NCI-H1694 treated with DMSO at 0.1 percent for 48 hours (cell line): ENCODE data around the gene KRTAP19-2.
"Not testable (repeated sequence)": the region's sequence is repeated elsewhere in the genome, so short reads cannot be mapped to it uniquely, and the experiment has no call there.

Source experiments
- DNase-seq: peaks from one replicate; lab custom pipeline; 2025; lab: John Stamatoyannopoulos, UW

The KRTAP19-2 gene, protein sequence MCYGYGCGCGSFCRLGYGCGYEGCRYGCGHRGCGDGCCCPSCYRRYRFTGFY

DNA sequence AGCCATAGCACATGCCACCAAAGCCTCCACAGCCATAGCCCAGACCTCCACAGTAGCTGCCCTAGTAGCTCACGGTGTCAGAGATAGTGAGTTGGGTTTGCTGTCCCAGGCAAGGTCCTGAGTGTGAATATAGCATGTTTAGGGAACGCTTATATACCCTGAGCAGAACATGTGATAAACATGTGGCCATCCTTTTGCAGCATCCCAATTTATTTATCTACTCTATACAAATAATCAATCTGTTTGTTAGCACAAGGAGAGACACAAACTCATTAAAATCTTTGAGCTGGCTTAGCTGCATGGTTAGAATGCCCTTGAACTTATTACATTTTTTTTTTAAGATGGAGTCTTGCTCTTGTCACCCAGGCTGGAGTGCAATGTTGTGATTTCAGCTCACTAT is at the start of gene KRTAP19-2:
KRTAP19-2 (minus strand) TSS at position 101 of the 400 bp plus-strand sequence; CDS start at position 13, 88 bp downstream.
- DNase-seq: no peak

DNA sequence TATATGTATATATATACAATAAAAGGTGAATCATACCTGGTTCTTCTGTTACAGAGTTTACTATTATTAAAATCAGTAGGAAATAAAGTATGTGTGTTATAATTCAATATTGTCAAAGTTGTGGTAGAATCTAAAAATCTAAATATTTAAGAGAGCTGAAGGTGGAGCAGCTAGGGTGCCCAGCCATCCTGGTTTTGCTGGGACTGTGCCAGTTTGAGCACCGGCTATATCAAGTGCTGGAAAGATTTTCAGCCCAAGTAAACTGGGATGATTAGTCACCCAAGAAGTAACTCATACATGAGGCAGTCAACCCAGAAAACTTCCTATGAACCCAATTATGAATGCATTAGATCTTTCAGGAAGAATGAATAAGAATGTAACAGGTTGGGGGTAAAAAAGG is 31.6 kb upstream of the KRTAP19-2 start:
- no peak for DNase-seq

DNA sequence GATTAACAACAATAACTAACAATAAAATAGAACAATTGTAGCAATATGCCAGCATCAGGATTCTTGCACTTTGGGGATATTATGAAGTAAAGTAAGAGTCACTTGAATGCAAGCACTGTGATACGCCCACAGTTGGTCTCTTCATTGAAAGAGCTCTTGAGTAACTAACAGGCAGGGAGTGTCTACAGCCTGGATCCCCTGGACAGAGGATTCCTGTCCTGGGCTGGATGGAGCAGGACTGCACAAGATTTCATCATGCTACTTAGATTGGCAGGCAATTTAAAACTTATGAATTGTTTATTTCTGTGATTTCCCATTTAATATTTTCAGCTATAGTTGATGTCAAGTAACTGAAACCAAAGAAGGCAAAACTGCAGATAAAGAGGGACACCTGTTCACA is 28.4 kb upstream of the KRTAP19-2 start:
- no peak for DNase-seq

DNA sequence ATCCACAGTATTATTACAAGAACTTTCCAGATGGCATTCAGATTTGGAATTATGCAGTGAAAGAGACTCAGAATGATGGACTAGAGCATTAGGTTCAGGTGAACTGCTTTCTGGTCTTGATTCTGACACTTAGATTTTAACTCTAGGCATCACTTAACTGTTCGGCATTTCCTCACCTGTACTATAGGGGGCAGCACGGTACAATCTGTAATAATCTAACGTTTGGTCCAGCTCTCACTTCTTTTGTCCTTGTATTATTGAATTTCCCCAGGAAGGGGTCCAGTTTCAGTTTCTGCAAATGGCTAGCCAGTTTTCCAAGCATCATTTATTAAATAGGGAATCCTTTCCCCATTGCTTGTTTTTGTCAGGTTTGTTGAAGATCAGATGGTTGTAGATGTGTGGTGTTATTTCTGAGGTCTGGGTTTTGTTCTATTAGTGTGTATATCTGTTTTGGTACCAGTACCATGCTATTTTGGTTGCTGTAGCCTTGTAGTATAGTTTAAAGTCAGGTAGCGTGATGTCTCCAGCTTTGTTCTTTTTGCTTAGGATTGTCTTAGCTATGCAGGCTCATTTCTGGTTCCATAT is 18.5 kb upstream of the KRTAP19-2 start:
- DNase-seq: not testable (repeated sequence)

DNA sequence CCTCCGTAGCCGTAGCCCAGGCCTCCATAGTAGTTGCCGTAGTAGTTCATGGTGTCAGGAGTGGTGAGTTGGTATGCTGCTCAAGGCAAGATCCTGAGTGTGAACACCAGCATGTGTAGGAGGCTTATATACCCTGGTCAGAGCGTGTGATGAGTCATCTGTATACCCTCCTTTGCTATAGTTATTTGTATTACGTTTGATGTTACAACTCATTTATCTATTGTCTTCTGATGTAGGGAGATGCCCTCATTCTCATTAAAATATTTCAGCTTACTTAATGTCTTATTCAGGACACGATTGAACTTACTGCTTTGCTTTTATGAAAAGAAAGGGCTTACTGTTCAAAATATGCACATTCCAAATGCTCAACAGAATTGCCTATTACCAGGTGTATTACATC is 14.8 kb upstream of the KRTAP19-2 start, which contains the start of gene KRTAP19-5:
KRTAP19-5 (minus strand) TSS at position 101 of the 400 bp plus-strand sequence; CDS start at position 50, 51 bp downstream.
- no peak for DNase-seq

GRCh38 chr21:30497065-30497464 is 9.8 kb upstream of the KRTAP19-2 start, which contains the start of gene KRTAP19-4:
KRTAP19-4 (minus strand) TSS chr21:30497165; CDS start chr21:30497110, 55 bp downstream.
- DNase-seq: no peak

DNA sequence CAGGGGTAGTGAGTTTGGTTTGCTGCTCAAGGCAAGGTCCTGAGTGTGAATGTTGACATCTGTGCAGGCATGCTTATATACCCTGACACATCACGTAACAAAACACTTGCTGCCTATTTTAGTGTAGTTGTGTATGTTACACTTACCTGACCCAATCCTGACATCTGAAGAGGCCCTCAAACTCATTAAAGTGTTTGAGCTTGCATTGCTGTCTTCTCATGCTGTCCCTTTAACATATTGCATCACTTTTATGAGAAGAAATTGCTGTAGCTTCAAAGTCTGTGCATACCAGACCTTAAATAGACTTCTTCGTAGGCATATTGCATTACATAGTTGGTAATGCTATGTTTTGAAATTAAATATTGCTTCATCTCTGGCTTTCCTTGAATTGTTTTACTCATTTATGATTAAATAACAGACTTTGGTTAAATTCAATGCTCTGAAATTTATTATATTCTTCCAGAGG is 4.8 kb upstream of the KRTAP19-2 start, which contains the start of gene KRTAP19-3:
KRTAP19-3 (minus strand) TSS at position 51 of the 466 bp plus-strand sequence. CDS start 56 bp downstream, outside the sequence.
- DNase-seq: no peak

- DNase-seq: no peak
These were observed 1.1 kb downstream of the KRTAP19-2 start for GRCh38 chr21:30486180-30486579.

GRCh38 chr21:30482130-30482529 is 5.1 kb downstream of the KRTAP19-2 start:
- DNase-seq: no peak

DNA sequence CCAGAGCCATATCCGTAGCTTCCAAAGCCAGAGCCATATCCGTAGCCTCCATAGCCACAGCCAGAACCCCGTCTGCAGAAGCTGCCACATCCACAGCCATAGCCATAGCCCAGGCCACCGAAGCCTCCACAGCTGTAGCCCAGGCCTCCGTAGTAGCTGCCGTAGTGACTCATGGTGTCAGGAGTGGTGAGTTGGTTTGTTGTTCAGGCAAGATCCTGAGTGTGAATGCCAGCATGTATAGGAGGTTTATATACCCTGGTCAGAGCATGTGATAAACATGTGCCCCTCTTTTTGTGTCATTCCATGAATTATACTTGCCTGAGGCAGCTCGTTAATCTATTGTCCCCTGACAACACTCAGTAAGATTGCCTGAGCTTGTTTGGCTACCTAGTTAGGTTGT is 7.1 kb downstream of the KRTAP19-2 start, which contains the start of gene KRTAP19-1:
KRTAP19-1 (minus strand) TSS at position 223 of the 400 bp plus-strand sequence; CDS start at position 173, 50 bp downstream.
- DNase-seq: no peak

- no peak for DNase-seq
These were observed 8.0 kb downstream of the KRTAP19-2 start for GRCh38 chr21:30479259-30479658.

- DNase-seq: no peak
These were observed 9.2 kb downstream of the KRTAP19-2 start for GRCh38 chr21:30478004-30478403.

DNA sequence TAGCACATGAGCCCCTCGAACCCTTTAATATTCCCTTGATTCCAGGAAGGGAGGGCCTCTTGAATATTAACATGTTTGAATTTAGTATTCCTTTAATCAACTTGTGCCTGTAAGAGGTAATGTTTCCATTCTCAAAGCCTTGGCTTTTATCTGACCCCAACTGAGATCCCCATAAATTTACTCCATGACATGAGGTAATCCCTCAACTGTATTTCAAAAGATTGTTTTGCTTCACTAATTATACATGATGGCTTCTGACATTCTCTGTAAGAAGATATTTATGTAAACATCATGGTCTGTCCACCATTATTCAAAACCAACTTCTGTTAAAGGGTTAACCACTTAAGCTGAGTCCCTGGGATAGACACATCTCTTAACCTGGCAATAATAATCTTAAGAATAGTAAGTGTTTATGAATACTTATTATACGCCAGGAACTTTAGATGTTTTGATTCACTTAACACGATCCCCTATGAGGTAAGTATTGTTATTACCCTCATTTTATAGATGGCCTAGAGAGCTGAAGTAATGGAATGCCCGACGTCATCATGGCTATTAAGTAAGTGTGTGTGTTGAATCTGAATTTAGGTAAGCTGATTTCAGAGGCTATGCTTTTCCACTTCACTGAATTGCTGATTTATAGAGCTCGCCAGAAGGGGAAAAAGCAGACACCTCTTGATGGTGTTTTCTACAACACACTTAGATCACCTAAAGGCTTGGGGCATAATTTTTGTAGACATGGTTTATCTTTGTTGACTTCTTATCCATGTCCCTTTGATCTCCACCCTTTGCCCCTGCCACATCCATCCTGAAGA is 18.1 kb downstream of the KRTAP19-2 start:
- DNase-seq: no peak

- DNase-seq: no peak
These were observed 23.5 kb downstream of the KRTAP19-2 start for GRCh38 chr21:30463713-30464112.

GRCh38 chr21:30448514-30448913 is 38.7 kb downstream of the KRTAP19-2 start:
- no peak for DNase-seq

- DNase-seq: no peak
These were observed 40.2 kb downstream of the KRTAP19-2 start for GRCh38 chr21:30447056-30447455.

DNA sequence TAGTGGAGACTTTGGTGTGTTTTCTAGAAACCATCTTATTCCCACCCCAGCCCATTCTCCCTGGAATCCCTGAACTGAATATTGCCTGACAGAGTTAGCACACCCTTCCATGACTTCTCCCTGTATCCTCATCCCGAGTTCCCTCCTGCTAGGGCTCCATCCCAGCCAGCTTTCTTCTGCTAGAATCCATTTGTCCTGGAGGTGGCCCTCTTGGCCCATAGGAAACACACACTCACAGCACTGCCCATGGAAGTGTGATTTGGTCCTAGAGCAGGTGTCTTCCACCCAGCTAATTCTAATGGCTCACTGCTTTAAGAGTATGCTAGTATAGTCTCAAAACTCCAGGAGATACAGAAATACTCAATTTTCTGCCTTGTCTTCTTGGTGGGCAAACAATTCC is 43.0 kb downstream of the KRTAP19-2 start:
- DNase-seq: no peak

GRCh38 chr21:30443226-30443625 is 44.0 kb downstream of the KRTAP19-2 start:
- no peak for DNase-seq

DNA sequence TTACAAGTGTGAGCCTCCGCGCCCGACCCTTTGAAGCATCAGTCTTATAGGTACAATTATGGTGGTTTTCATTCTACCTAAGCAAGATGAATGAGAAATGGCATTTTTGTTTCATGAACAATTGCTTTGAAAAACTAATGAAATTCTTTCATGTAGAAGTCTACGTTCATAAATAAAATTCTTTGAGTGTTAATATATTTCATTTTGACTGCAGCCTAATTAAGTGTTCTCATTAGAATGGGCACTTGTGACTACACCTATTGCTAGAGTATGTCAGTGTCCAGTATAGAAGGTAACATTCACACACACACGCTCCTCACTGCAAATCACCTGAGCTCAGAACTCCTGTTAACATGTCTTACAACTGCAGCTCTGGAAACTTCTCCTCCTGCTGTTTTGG is 47.3 kb downstream of the KRTAP19-2 start, which contains the start of gene KRTAP15-1:
KRTAP15-1 (plus strand) TSS at position 301 of the 400 bp plus-strand sequence; CDS start at position 354, 53 bp downstream.
- no peak for DNase-seq
